Uterus (tissue), 2 donors: ENCODE measurements around the gene CD1E.

Source experiments
- POLR2A ChIP-seq, 2 donors: fragments of 450-650 bp; IDR thresholded peaks; one replicate each; pipeline ENCODE4 v1.6.1; 2016; ENCODE audit warnings: antibody characterized with exemption in 2 of 2, mild to moderate bottlenecking in 1 of 2, moderate library complexity in 1 of 2
- TF ChIP-seq, protein P1 (sequence below), 4 experiments: fragments of 200-600 bp in 2 of 4; fragments of 450-650 bp in 2 of 4; sonication (generic) in 2 of 4; IDR thresholded peaks; one replicate each; pipeline ENCODE4 v1.5.1; 2016 to 2019; ENCODE audit warnings: antibody characterized with exemption in 4 of 4, mild to moderate bottlenecking in 2 of 4, moderate library complexity in 1 of 4

DNA sequence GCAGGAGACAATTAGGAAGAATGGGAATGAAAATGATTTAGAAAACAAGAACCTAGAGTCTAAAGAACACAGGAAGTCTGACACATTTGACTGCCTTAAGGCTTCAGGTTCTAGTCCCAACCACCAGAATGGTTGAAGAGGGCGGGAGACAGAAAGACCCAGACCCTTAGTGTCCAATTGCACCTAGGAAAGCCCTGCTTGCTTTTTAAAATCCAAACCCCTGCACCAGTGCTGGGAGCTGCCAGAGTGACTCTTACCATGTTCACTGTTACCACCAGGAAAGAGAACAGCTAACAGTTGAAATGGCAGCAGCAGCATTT lies 22.6 kb upstream of the CD1E start:
- TF ChIP-seq, protein P1, sequence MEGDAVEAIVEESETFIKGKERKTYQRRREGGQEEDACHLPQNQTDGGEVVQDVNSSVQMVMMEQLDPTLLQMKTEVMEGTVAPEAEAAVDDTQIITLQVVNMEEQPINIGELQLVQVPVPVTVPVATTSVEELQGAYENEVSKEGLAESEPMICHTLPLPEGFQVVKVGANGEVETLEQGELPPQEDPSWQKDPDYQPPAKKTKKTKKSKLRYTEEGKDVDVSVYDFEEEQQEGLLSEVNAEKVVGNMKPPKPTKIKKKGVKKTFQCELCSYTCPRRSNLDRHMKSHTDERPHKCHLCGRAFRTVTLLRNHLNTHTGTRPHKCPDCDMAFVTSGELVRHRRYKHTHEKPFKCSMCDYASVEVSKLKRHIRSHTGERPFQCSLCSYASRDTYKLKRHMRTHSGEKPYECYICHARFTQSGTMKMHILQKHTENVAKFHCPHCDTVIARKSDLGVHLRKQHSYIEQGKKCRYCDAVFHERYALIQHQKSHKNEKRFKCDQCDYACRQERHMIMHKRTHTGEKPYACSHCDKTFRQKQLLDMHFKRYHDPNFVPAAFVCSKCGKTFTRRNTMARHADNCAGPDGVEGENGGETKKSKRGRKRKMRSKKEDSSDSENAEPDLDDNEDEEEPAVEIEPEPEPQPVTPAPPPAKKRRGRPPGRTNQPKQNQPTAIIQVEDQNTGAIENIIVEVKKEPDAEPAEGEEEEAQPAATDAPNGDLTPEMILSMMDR (IDR thresholded peaks at IDR 0.05): no peak
- no peak for TF ChIP-seq POLR2A (IDR thresholded peaks at IDR 0.05)
